K562 (cell line): ENCODE results near the gene HAP1. TPM values are rescaled to one million over a fixed set of nuclear protein-coding genes. Genes with fewer than 3 reads are reported as not detected.

Experiments
- ATAC-seq: fragments of 200-7000 bp; cut with Tn5 transposase; 3 replicates; pipeline ENCODE4 v1.9.1; 2020; ENCODE audit warnings: moderate library complexity
- BruUV-seq: library from RNA; stranded (reverse); fragments of 400-500 nt; replicated peaks from 2 replicates; lab custom pipeline; 2021; lab: Mats Ljungman, UMichigan
- CTCF ChIA-PET: fragments of 300-600 bp; formaldehyde crosslinking; extraction: SDS; loops from one replicate; lab custom pipeline; 2021; ENCODE audit warnings: low intra/inter-chr PET ratio; lab: Yijun Ruan, JAX
- POLR2A ChIA-PET: fragments of 300-600, 350-650 bp; sonication (Branson Sonifier 250); formaldehyde crosslinking; extraction: SDS; loops from one replicate; lab custom pipeline; 2021; ENCODE audit warnings: antibody characterized with exemption, inconsistent platforms; lab: Yijun Ruan, JAX
- DNase-seq, 4 experiments: peaks; one replicate each; pipeline versions ENCODE4 v3.0.0 to v3.0.0-alpha.2; 2011 to 2018; ENCODE audit warnings: low spot score in 3 of 4, mixed read lengths in 3 of 4; ENCODE audit errors: extremely low read depth in 1 of 4
- FAIRE-seq: peaks from 2 replicates; lab custom pipeline; 2011; peaks lifted over from hg19 to GRCh38; lab: Jason Lieb, UNC
- H2AFZ ChIP-seq: 2 replicates; pipeline ENCODE4 v1.6.0; 2011; ENCODE audit warnings: low read depth, low read length, control low read depth, inconsistent platforms
- H3K27ac ChIP-seq: fragments of 200-600 bp; 3 replicates; pipeline ENCODE4 v1.8.0; 2011; ENCODE audit warnings: low read depth, mild to moderate bottlenecking, control low read depth, inconsistent platforms, low read length, moderate library complexity, mixed read lengths; ENCODE audit errors: extremely low read depth
- H3K27me3 ChIP-seq, 2 experiments: fragments of 300-600 bp in 1 of 2; 2 replicates in 1 of 2; 3 replicates in 1 of 2; pipeline versions ENCODE4 v1.6.0 to v1.8.0; 2011; ENCODE audit warnings: inconsistent platforms in 2 of 2, low read length in 2 of 2, mild to moderate bottlenecking in 1 of 2, mixed read lengths in 1 of 2, moderate library complexity in 1 of 2; ENCODE audit not compliant: control insufficient read depth in 2 of 2, insufficient read depth in 2 of 2
- H3K36me3 ChIP-seq: fragments of 300-600 bp; 3 replicates; pipeline ENCODE4 v1.8.0; 2011; ENCODE audit warnings: mild to moderate bottlenecking, low read length, inconsistent platforms; ENCODE audit not compliant: control insufficient read depth, insufficient read depth
- H3K4me1 ChIP-seq, 2 experiments: fragments of 200-600 bp in 1 of 2; replicated peaks in 1 of 2; 2 replicates in 1 of 2; 3 replicates in 1 of 2; pipeline versions ENCODE4 v1.5.1 to v1.8.0; 2011; ENCODE audit warnings: inconsistent platforms in 2 of 2, low read length in 2 of 2, mild to moderate bottlenecking in 1 of 2, mixed read lengths in 1 of 2, moderate library complexity in 1 of 2; ENCODE audit not compliant: control insufficient read depth in 2 of 2, insufficient read depth in 2 of 2
- H3K4me2 ChIP-seq: 2 replicates; pipeline ENCODE4 v1.6.1; 2011; ENCODE audit warnings: low read length, control low read depth, inconsistent platforms, mixed read lengths; ENCODE audit not compliant: insufficient read depth
- H3K4me3 ChIP-seq: fragments of 200-600 bp; sonication (generic), shearing (Covaris generic); 2 replicates; pipeline ENCODE4 v1.5.1; 2016; ENCODE audit warnings: control low read depth, inconsistent platforms
- H3K79me2 ChIP-seq: fragments of 200-600 bp; 3 replicates; pipeline ENCODE4 v1.8.0; 2011; ENCODE audit warnings: low read length, inconsistent platforms; ENCODE audit not compliant: control insufficient read depth, insufficient read depth
- H3K9ac ChIP-seq, 2 experiments: 2 replicates each; pipeline versions ENCODE4 v1.6.0 to v1.6.1; 2011; ENCODE audit warnings: low read depth in 2 of 2, low read length in 2 of 2, control low read depth in 1 of 2, inconsistent platforms in 1 of 2, mild to moderate bottlenecking in 1 of 2, mixed read lengths in 1 of 2; ENCODE audit not compliant: insufficient read depth in 1 of 2
- H3K9me1 ChIP-seq: one replicate; pipeline ENCODE4 v1.6.0; 2011; ENCODE audit warnings: inconsistent platforms, mild to moderate bottlenecking, low read length, moderate library complexity; ENCODE audit not compliant: control insufficient read depth, insufficient read depth
- H3K9me3 ChIP-seq: replicated peaks from 2 replicates; pipeline ENCODE4 v1.5.1; 2011; ENCODE audit warnings: low read depth, low read length, inconsistent platforms; ENCODE audit not compliant: control insufficient read depth, insufficient read depth
- H4K20me1 ChIP-seq: replicated peaks from 2 replicates; pipeline ENCODE4 v1.6.1; 2011; ENCODE audit warnings: low read length, inconsistent platforms, mixed read lengths; ENCODE audit not compliant: control insufficient read depth, insufficient read depth
- ETV6 ChIP-seq, 3 experiments: fragments of 150-350 bp in 1 of 3; sonication (generic) in 1 of 3; formaldehyde crosslinking in 1 of 3; IDR thresholded peaks; 2 replicates each; pipeline versions ENCODE4 v1.6.1 to v1.8.0; 2014 to 2022; ENCODE audit warnings: borderline replicate concordance in 2 of 3, low read depth in 2 of 3, antibody characterized with exemption in 1 of 3, low read length in 1 of 3, mild to moderate bottlenecking in 1 of 3, missing genetic modification reagents in 1 of 3
- FOSL1 ChIP-seq: fragments of 200-800 bp; sonication (Bioruptor generic); conservative IDR thresholded peaks from 2 replicates; pipeline ENCODE4 v1.6.1; 2016; ENCODE audit warnings: missing genetic modification characterization, missing compliant biosample characterization
- HDAC8 ChIP-seq: fragments of 450-650 bp; IDR thresholded peaks from 2 replicates; pipeline ENCODE4 v1.6.1; 2016; ENCODE audit warnings: mild to moderate bottlenecking, missing genetic modification characterization, moderate library complexity, missing compliant biosample characterization
- MAZ ChIP-seq, 2 experiments: fragments of 450-650 bp in 1 of 2; sonication (generic) in 1 of 2; formaldehyde crosslinking; IDR thresholded peaks in 1 of 2; conservative IDR thresholded peaks in 1 of 2; 2 replicates each; pipeline versions ENCODE4 v1.4.0 to v1.5.0; 2020; ENCODE audit warnings: mild to moderate bottlenecking in 1 of 2, missing genetic modification reagents in 1 of 2
- NR2C1 ChIP-seq, 2 experiments: fragments of 450-650 bp; IDR thresholded peaks; 2 replicates each; pipeline ENCODE4 v1.6.1; 2017; ENCODE audit warnings: mild to moderate bottlenecking in 2 of 2, antibody characterized with exemption in 1 of 2, inconsistent platforms in 1 of 2, missing compliant biosample characterization in 1 of 2, missing genetic modification characterization in 1 of 2
- PHB2 ChIP-seq: fragments of 450-650 bp; IDR thresholded peaks from 2 replicates; pipeline ENCODE4 v1.6.1; 2017; ENCODE audit warnings: low read depth
- PHF20 ChIP-seq: fragments of 450-650 bp; IDR thresholded peaks from 2 replicates; pipeline ENCODE4 v1.6.1; 2018; ENCODE audit not compliant: partially characterized antibody
- ZNF695 ChIP-seq: fragments of 450-650 bp; formaldehyde crosslinking; IDR thresholded peaks from 2 replicates; pipeline ENCODE4 v1.4.0; 2020; ENCODE audit warnings: mild to moderate bottlenecking, moderate library complexity
- WGBS: fragments of 100-300 bp; shearing (Covaris generic); methylation state at CpG from one replicate; pipeline ENCODE4 v1.1.6; 2016; ENCODE audit warnings: low coverage, mixed read lengths; ENCODE audit not compliant: insufficient coverage; ENCODE audit errors: missing lambda C conversion rate; 5-methylcytosine and 5-hydroxymethylcytosine counted together
- in situ Hi-C: fragments of 300-500 bp; cut with MboI; formaldehyde crosslinking; loops from 4 replicates; pipeline ENCODE4 v1.15.0; 2018; ENCODE audit warnings: inconsistent platforms, mixed read lengths
- intact Hi-C: fragments of 100-400 bp; cut with micrococcal nuclease; formaldehyde crosslinking; loops from 2 replicates; pipeline ENCODE4 v1.14.2; 2022
- polyA plus RNA-seq, 8 experiments: library from polyadenylated mRNA; depleted of rRNA in 4 of 8; stranded (reverse) in 5 of 8; unstranded in 3 of 8; fragments of >200 nt; fragmentation: Nextera tagmentation in 2 of 8; fragmentation: Illumina TruSeq in 1 of 8; extraction: Ambion mirVana in 2 of 8; extraction: Trizol in 1 of 8; gene quantifications; 2 replicates each; pipeline versions ENCODE4 v1.2.1 to v1.2.3, GENCODE V29; 2011 to 2014; ENCODE audit warnings: inconsistent platforms in 1 of 8, missing spikeins in 1 of 8
- total RNA-seq, 7 experiments: library from RNA; depleted of rRNA in 6 of 7; stranded (reverse); fragments of >200 nt in 6 of 7; fragmentation: Illumina TruSeq in 2 of 7; extraction: Trizol in 2 of 7; gene quantifications; 2 replicates each; pipeline versions ENCODE4 v1.2.1 to v1.2.3, GENCODE V29; 2011 to 2021; ENCODE audit warnings: low replicate concordance in 1 of 7
- TF ChIP-seq, protein P1 (sequence below): fragments of 250-450 bp; sonication (Bioruptor Pico); IDR thresholded peaks from 2 replicates; pipeline ENCODE4 v1.8.0; 2021; ENCODE audit warnings: moderate library complexity, mild to moderate bottlenecking, inconsistent platforms
- TF ChIP-seq, protein P2 (sequence below): sonication (generic); formaldehyde crosslinking; IDR thresholded peaks from 2 replicates; pipeline ENCODE4 v1.8.0; 2022; ENCODE audit warnings: mild to moderate bottlenecking, missing genetic modification reagents
- TF ChIP-seq, protein P3 (sequence below): fragments of 200-800 bp; sonication (Bioruptor generic); IDR thresholded peaks from 2 replicates; pipeline ENCODE4 v1.6.1; 2017; ENCODE audit warnings: missing genetic modification characterization, missing compliant biosample characterization

Gene HAP1
- total and polyA plus RNA-seq, 9 of the 15 experiments (the other 6 are each of a cell fraction or from before 2014, with no cell fraction given), result under 0.01 to 0.09 (median 0.04) TPM; not detected in 6

DNA sequence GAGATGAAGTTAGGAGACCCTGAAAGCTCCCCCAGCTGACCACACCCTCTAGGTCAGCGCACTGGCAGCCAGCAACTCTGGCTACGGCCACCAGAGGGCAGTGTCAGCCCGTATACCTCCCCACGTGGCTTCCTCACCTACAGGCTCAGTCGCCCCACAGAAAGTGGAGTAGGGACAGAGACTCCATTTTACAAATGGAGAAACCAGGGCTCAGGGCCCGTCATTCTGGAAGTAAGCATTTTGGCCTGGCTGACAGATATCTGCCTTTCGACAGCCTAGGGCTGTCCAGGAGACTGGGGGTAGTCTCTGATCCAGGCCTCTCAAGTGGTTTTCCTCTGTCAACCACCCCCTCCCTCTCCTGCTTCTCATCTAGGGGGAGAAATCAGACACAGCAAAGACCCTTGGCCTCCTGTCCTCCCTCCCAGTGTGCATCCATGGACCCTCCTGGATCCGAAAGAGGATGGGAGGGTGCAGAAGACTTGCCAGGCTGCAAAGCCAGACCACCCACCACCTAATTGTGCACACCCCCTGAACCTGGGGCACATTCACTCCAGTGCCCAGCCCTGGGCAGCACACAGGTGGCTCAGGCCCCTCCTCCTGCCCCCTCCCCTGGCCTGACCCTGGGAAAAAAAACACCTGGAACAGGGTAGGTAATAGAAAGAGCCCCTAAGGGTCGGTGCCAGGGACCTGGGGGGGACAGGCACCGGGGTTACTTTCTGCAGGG, 3.8 kb upstream of the HAP1 start (continued):
- TF ChIP-seq, protein P1, sequence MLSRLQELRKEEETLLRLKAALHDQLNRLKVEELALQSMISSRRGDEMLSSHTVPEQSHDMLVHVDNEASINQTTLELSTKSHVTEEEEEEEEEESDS (CRISPR knock-in tag), result no peak
- TF ChIP-seq NR2C1 (IDR thresholded peaks at IDR 0.05) (no peak), NR2C1 (tag; IDR thresholded peaks at IDR 0.05) (peak; percentile 76), MAZ (CRISPR knock-in tag; conservative IDR thresholded peaks at IDR 0.05 in 1 of 2, IDR thresholded peaks at IDR 0.05 in 1 of 2) (peak; percentile 76 to 78), PHB2 (no peak)
- TF ChIP-seq, all 486 proteins: peak for 109

DNA sequence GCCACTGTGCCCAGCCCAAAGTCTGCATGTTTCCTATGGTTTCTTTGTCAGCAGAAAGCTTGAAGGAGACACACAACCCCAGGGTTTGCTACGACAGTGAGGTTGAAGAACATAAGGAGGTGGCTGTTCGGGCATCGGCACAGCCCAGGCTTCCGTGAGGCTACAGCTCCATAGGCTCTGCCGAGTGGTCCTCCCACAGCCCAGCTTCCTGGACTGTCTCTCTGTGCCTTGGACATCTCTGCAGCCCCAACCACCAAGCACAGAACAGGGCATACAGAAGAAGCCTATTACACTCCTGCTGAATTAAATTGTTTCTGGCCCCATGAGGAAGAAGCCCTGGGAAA, 3.2 kb upstream of the HAP1 start:
- in situ Hi-C loops, result loop anchor here (5.0 to 25.0 kb wide), 4 partner anchors 65 to 375 kb away; partner anchors contain the start of genes DHX58, HSPB9 and KAT2A
- H3K4me2 ChIP-seq, result 0 out of 2 replicates have a peak overlapping the region, but pooled peaks have one; percentile 11
- H3K36me3 ChIP-seq, result no peaks in the 10 kb centered on the region
- WGBS, result 3% methylated on average over 5 of the region's 5 CpGs
- H3K4me3 ChIP-seq, result no peak overlapping the region
- H4K20me1 ChIP-seq, result no peaks in the 10 kb centered on the region; the same call in 1 of the 2 replicates
- no peaks in the 10 kb centered on the region for H3K9me1 ChIP-seq
- H2AFZ ChIP-seq, result no peak overlapping the region
- peak overlapping the region in 1 of 2 experiments; percentile 74; a peak in 2 of 4 replicates for H3K9ac ChIP-seq
- no peak for FAIRE-seq
- peaks cover 26 to 32% of the 10 kb centered on the region in 2 experiments for H3K27me3 ChIP-seq
- no peaks in the 10 kb centered on the region for H3K9me3 ChIP-seq
- POLR2A ChIA-PET, result interaction anchor here (0.5 to 1.9 kb wide), 5 partner anchors 9 to 63 kb away, joined by 3 to 10 read pairs (median 4); partner anchors contain the start of genes EIF1 and JUP
- H3K4me1 ChIP-seq, result peaks cover 4 to 25% of the 10 kb centered on the region in 2 experiments; a peak in 4 of 5 replicates
- no TSS peak for BruUV-seq
- intact Hi-C loops, result loop anchor here (1.0 to 5.0 kb wide), 3 partner anchors 64 to 222 kb away; no protein-coding TSS in a partner anchor
- TF ChIP-seq ETV6 (IDR thresholded peaks at IDR 0.05; ENCODE audit: borderline replicate concordance in 1 of 2, low read depth in 2 of 2, low read length in 1 of 2) (no peak), ETV6 (CRISPR knock-in tag; IDR thresholded peaks at IDR 0.05; ENCODE audit: borderline replicate concordance) (no peak), PHF20 (no peak), HDAC8 (no peak), ZNF695 (CRISPR knock-in tag) (no peak), FOSL1 (0 out of 2 replicates have a peak, but pooled peaks have one; percentile 20)
- TF ChIP-seq, protein P2, sequence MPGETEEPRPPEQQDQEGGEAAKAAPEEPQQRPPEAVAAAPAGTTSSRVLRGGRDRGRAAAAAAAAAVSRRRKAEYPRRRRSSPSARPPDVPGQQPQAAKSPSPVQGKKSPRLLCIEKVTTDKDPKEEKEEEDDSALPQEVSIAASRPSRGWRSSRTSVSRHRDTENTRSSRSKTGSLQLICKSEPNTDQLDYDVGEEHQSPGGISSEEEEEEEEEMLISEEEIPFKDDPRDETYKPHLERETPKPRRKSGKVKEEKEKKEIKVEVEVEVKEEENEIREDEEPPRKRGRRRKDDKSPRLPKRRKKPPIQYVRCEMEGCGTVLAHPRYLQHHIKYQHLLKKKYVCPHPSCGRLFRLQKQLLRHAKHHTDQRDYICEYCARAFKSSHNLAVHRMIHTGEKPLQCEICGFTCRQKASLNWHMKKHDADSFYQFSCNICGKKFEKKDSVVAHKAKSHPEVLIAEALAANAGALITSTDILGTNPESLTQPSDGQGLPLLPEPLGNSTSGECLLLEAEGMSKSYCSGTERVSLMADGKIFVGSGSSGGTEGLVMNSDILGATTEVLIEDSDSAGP (CRISPR knock-in tag), result no peak
- TF ChIP-seq, protein P3, sequence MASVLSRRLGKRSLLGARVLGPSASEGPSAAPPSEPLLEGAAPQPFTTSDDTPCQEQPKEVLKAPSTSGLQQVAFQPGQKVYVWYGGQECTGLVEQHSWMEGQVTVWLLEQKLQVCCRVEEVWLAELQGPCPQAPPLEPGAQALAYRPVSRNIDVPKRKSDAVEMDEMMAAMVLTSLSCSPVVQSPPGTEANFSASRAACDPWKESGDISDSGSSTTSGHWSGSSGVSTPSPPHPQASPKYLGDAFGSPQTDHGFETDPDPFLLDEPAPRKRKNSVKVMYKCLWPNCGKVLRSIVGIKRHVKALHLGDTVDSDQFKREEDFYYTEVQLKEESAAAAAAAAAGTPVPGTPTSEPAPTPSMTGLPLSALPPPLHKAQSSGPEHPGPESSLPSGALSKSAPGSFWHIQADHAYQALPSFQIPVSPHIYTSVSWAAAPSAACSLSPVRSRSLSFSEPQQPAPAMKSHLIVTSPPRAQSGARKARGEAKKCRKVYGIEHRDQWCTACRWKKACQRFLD (CRISPR knock-in tag), result no peak
- peak in 1 of 4 experiments; percentile 22 for DNase-seq
- peak; percentile 49 for ATAC-seq
- no peaks in the 10 kb centered on the region for H3K79me2 ChIP-seq
- H3K27ac ChIP-seq, result no peak overlapping the region
- CTCF ChIA-PET, result interaction anchor here (1.2 to 3.3 kb wide), 4 partner anchors 64 to 222 kb away, joined by 4 to 48 read pairs (median 18); no protein-coding TSS in a partner anchor
